ENCODE data around the gene PRRG3.

Gene PRRG3

GRCh38 chrX:151743651-151744470, 48.6 kb downstream of the PRRG3 start:
- H3K27ac Mint-ChIP-seq = no peak overlapping the region

DNA sequence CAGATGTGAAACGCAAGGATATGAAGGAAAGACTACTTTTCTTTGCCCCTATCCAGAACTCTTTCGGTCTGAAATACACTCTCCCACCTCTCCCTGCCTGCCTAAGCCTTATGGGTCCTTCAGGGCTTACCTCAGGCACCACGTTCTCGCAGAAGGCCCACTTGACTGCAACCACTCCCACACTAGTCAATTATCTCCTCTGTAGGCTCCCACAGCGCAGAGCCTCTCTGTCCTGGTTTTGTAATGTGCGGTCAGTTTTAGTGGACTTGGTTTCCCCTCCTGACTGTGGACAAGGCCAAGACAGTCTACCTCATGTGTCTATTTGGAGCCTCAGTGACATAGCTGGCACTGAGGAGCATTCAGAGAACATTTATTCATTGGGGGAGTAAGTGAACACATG, 50.4 kb downstream of the PRRG3 start:
- Mint-ChIP-seq H3K9me3 (peaks cover 0 to 2% of the 10 kb centered on the region in 2 donors), H3K27ac (no peak overlapping the region), H3K4me3 (no peak overlapping the region), H3K36me3 (no peaks in the 10 kb centered on the region), H3K27me3 (peaks cover 0 to 14% of the 10 kb centered on the region in 2 donors), H3K4me1 (peaks cover 0 to 2% of the 10 kb centered on the region in 2 donors)
- DNase-seq = no peak
- ATAC-seq (replicated peaks) = no peak

More at GRCh38 chrX:151743651-151744470, 48.6 kb downstream of the PRRG3 start:
- Mint-ChIP-seq H3K36me3 (no peaks in the 10 kb centered on the region), H3K4me1 (no peaks in the 10 kb centered on the region), H3K4me3 (no peak overlapping the region), H3K9me3 (peaks cover 0 to 2% of the 10 kb centered on the region in 2 donors), H3K27me3 (peaks cover 0 to 4% of the 10 kb centered on the region in 2 donors)
- DNase-seq (no peak), ATAC-seq (replicated peaks) (no peak)

GRCh38 chrX:151746502-151746901, 51.2 kb downstream of the PRRG3 start:
- no peaks in the 10 kb centered on the region for H3K36me3 Mint-ChIP-seq
- H3K27ac Mint-ChIP-seq = no peak overlapping the region
- H3K27me3 Mint-ChIP-seq = peaks cover 4 to 22% of the 10 kb centered on the region in 2 donors
- no peak overlapping the region for H3K4me3 Mint-ChIP-seq
- ATAC-seq (replicated peaks) (no peak), DNase-seq (no peak)
- peaks cover 0 to 2% of the 10 kb centered on the region in 2 donors for H3K9me3 Mint-ChIP-seq
- peaks cover 0 to 5% of the 10 kb centered on the region in 2 donors for H3K4me1 Mint-ChIP-seq

GRCh38 chrX:151750511-151750910, 55.3 kb downstream of the PRRG3 start:
- Mint-ChIP-seq H3K4me1 (peaks cover 0 to 5% of the 10 kb centered on the region in 2 donors), H3K27ac (no peak overlapping the region), H3K4me3 (no peak overlapping the region), H3K27me3 (peaks cover 6 to 25% of the 10 kb centered on the region in 2 donors), H3K36me3 (no peaks in the 10 kb centered on the region), H3K9me3 (no peaks in the 10 kb centered on the region)
- ATAC-seq (replicated peaks) = no peak
- DNase-seq = no peak

DNA sequence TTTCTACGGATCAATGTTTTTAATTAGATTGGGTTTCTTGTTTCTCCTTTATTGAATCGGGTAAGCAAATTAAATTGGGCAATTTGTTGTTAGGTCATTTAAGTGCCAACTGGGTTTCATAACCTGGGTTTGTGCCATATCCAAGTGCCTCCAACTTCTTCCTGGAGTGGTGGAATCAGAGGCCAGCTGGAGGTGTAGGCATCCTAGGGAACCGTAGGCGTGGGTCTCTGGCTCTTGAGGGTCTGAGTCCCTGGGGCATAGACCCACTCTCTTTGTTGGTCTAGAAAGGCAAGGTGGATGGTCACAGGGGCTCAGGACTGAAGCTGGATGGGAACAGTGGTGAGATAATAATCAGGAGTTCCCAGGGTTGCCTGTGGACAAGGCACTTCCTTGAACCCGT, 57.6 kb downstream of the PRRG3 start:
- peaks cover 13 to 30% of the 10 kb centered on the region in 2 donors for H3K27me3 Mint-ChIP-seq
- H3K9me3 Mint-ChIP-seq = no peaks in the 10 kb centered on the region
- no peak for DNase-seq
- H3K36me3 Mint-ChIP-seq = no peaks in the 10 kb centered on the region
- peaks cover 0 to 5% of the 10 kb centered on the region in 2 donors for H3K4me1 Mint-ChIP-seq
- no peak for ATAC-seq (replicated peaks)
- H3K4me3 Mint-ChIP-seq = no peak overlapping the region
- H3K27ac Mint-ChIP-seq = no peak overlapping the region

- no peaks in the 10 kb centered on the region for H3K36me3 Mint-ChIP-seq
- no peak overlapping the region for H3K27ac Mint-ChIP-seq
- H3K4me1 Mint-ChIP-seq = peaks cover 0 to 5% of the 10 kb centered on the region in 2 donors
- DNase-seq = peak; percentile 2
- no peak overlapping the region for H3K4me3 Mint-ChIP-seq
- peak; percentile 63 to 71 for ATAC-seq (replicated peaks)
- no peaks in the 10 kb centered on the region for H3K9me3 Mint-ChIP-seq
- peaks cover 13 to 30% of the 10 kb centered on the region in 2 donors for H3K27me3 Mint-ChIP-seq
These were observed 58.2 kb downstream of the PRRG3 start for GRCh38 chrX:151753313-151754046.

GRCh38 chrX:151754047-151754429, 58.8 kb downstream of the PRRG3 start:
- H3K36me3 Mint-ChIP-seq = no peaks in the 10 kb centered on the region
- peaks cover 13 to 28% of the 10 kb centered on the region in 2 donors for H3K27me3 Mint-ChIP-seq
- no peak overlapping the region for H3K4me3 Mint-ChIP-seq
- peaks cover 0 to 5% of the 10 kb centered on the region in 2 donors for H3K4me1 Mint-ChIP-seq
- no peaks in the 10 kb centered on the region for H3K9me3 Mint-ChIP-seq
- no peak for DNase-seq
- ATAC-seq (replicated peaks) = peak in 1 of 2 donors; percentile 14
- no peak overlapping the region for H3K27ac Mint-ChIP-seq

GRCh38 chrX:151754641-151755215, 59.5 kb downstream of the PRRG3 start:
- ATAC-seq (replicated peaks) (no peak), DNase-seq (no peak)
- Mint-ChIP-seq H3K9me3 (no peaks in the 10 kb centered on the region), H3K36me3 (no peaks in the 10 kb centered on the region), H3K27ac (no peak overlapping the region), H3K4me1 (peaks cover 0 to 5% of the 10 kb centered on the region in 2 donors), H3K27me3 (peaks cover 13 to 21% of the 10 kb centered on the region in 2 donors), H3K4me3 (no peak overlapping the region)

Measured in stimulated activated naive B cell treated with anti-CD40 and anti-IgM and Interleukin-4, amounts not matched to agents 10 μg/mL and 1 μg/mL and 100 μg/mL, for 72 hours (primary cell).